ENCODE measurements around the gene STX16.

Gene STX16

DNA sequence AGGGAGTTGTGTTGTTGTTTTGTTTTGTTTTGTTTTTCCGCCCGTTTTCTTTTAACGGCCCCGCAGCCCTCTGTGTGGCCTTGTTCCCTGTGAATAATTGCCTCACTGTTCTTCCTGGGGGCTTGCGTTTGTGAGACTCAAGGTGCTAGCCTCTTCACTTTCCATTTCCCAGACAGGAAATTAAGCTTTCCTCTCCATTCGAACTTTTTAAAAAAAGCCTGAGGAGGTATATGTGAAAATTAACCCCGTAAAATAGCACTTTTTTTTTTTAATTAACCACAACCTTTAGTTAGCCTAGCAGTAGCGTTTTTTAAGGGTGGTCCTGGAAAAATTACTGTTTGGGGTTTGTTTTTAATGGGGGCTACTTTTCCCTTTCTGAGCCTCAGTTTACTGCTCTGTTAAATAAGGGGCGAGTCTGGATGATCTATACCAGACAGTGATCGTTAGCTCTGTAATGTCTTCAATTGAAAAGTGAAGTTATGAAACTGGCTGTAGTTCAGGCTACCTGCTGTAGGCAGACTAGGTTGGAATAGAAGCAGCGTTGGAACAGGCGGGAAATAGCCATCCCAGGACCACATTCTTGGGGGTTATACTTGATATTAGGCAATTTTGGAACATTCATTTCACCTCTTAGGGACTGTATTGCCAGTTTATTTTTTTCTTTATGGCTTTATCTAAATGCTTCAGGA lies 1.7 kb downstream of the STX16 start:
- peak; percentile 30 for DNase-seq (ENCODE audit: low read depth)

DNA sequence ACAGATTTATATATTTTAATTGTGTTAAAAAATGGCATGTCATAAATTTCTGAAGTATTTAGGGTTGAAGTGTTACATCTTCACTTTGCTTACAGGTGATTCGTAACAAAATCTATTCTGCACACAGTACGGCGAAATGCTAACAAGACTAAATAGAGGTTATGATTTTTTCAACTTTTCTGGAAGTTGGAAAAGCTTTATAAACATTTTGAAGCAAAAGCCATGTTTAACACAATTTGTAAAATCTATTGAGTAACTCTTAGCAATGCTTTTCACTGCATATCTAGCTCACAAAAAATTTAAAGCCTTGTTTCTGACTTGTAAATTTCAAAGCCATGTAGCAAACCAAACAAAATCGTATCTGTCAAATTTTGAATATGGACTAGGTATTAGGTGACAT lies 3.3 kb downstream of the STX16 start:
- DNase-seq (ENCODE audit: low read depth): no peak

DNA sequence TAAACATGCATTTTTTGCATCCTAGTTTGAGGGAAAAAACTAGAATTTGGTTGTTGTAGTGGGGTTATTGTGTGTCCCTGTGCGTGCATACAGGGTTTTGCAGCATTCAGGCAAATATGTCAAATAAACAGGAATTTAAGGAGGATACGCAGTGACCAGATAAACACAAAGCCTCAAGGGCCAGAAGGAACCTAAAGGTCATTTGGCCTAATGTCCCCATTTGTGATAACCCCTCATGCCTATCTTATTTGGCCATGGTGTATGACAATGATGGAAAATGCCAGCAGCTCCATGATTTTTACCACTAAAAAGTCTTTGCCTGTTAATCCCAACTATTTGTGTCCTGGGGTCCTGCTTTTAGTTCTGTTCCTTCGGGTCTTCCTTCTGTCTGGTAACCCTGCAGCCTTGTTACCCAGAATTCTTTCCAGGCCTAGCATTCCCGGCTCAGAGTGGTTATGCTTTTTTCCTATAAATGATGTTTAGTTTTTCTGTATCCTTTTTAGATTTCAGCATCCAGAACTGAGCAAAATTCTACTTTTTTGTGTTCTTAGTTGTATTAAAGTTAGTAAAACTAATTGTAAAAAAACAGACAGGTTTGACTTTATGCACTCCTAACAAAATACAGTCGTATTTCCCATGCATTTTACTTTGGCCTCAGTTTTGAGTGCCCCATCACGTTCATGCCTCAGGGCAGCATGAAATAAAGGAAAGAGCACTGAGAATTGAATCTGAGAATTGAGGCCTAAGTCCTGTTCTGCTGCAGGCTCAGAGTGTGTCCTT lies 4.4 kb downstream of the STX16 start:
- no peak for DNase-seq (ENCODE audit: low read depth)

DNA sequence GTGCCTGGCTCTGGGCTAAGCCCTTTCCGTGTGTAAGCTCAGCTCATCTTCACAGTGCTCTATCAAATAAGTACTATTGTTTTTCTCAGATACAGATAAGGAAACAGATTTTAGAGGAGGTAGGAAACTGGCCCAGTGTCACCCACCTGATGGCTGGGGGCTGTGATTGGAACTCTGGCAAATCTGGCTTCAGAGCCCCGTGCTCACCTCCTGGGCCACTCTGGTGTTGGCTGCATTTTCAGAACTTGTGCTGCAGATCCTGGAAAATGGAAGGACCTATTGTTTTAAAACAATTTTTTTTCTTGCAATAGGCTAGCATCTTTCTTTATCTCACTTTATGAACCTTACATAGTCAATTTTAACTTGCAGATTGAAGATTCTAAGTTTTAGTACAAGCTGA lies 5.7 kb downstream of the STX16 start:
- no peak for DNase-seq (ENCODE audit: low read depth)

DNA sequence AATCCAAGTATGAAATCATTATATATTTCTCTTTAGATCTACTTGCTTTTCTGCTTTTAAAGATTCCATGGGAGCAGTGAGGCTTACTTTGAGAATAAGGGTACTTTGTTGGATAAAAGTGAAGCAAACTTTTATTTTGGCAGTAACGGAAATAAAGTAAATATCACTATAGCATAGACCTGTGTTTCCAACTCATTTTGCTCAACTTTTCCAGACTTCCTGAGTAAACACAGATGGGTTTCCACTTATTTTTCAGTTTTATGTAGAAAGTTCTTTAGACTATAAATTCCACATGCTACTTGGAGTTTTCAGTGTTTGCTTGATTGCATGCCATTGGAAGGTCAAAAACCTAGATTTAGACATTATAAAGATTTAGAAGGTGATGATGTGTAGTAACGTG lies 6.2 kb downstream of the STX16 start:
- DNase-seq (ENCODE audit: low read depth): no peak

DNA sequence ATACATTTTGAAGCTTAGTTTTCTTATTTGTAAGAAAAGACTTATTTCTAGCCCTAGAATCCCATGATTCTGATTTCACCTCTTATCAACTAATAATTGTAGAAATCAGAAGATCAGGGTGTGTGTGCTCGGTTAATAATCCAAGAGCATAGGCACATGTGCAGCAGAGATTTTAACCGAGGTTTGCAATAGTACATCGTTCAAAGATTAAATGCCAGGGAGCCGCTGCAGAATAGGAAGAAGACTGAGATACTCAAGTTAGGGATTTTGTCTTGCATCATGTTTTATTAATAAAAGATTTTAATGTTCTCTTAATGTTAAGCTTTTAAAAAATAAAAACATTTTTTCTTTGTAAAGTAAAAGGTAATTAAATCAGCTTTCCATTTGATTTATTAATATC lies 6.9 kb downstream of the STX16 start:
- DNase-seq (ENCODE audit: low read depth): no peak

DNA sequence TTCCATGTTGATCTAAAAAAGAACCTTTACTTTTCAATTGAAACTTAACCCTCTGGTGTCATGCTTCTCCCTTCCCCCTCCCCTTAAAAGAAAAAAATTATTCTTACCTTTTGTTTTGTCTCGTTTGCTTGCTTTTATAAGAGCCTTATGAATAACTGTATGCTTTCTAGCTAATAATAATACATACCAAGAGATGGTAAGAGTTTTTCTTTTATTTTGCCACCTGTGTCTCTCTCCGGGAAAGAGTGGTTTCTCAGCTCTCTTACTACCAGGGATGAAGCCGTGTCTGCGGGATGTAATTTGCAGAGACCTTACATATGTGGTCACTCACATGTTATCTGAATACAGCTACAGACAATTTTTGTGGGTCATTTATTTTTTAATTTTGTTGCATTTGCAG lies 7.7 kb downstream of the STX16 start:
- no peak for DNase-seq (ENCODE audit: low read depth)

DNA sequence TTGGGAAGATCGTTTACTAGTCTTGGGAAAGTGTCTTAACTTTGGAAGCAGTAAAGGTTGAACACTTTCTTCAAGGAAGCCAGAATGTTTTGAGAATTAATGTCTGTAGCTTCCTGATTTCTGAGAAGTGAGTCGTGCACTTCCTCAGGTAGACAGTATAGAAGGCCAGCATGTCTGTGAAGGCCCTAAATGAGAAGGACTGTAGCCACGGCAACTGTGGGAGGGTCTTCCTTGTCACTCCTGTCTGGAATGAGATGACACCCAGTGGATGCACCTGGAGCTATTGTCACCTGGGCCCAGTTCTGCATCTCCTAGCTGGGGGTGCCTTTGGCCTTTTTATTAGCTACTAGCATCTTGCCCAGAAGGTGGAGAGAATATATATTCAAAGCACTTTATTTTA lies 8.8 kb downstream of the STX16 start:
- DNase-seq (ENCODE audit: low read depth): no peak

DNA sequence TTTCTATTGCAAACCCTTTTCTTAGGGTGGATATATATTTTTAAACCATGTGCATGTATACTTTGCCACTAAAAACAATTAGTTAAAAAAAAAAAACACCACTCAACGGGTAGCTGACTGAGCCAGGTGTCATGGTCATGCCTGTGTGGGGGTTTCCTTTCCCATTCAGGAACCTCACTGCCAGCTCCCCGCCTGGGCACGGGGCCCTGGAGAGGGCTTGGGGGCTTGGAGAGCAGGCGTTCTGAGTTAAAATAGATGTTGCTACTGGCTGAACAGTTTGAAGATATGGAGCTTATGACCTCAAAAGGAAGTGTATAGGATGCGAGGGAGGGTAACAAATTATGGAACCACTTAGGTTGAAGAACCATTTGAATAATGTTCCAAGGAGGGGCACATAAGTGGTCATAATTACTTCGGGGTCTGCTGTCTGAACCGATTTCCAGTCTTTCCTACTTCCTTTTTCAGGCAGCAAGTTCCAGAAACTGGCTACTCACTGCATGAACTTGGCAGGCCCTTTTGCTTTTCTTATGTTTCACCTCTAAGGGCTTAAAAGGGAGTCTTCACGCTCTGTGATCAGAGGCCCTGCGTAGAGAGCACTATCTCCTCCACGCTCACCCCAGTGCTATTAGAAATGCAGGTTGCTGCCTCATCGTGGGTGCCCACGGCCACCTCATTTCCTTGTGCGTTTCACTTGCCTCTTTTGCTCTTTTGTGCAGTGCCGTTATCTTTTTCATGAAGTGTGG lies 9.9 kb downstream of the STX16 start:
- no peak for DNase-seq (ENCODE audit: low read depth)

DNA sequence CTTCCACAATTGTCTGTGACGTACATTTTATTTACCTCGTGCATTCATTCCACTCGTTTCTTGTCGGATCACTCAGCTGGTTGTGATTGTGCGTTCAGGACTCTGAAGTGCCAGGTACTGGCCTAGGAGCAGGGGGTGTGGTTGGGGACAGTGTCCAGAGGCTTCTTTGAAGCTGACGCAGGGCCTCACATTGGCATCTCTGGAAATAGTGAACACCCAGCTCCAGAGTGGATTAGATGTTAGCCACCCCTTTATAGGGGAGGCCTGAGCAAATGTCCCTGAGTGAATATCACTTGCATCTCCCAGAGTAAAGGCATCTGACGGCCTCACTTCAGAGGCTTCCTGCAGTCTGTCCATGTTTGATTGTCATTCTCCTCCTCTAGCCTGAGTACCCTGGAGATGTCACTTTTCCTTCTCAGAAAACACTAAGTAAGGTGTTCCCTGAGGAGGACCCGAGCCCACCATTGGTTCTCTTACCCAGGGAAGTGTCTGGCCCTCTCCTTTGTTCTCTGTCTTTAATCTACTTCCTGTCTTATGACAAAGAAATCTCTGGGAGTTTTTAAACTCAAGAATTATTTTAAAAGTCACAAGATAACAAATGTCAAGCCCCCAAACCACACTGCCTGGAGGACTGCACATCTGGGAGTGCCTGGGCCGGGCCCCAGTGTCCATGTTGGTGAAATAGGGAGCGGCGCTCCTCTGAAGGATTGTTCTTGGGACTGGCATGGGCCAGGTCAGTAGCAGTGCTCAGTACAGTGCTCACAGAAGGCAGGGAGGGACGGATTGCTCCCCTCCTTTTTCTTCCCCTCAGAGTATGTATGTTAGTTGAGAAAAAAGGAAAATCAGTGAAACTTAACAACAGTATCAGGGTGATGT lies 10.8 kb downstream of the STX16 start:
- DNase-seq (ENCODE audit: low read depth): no peak

DNA sequence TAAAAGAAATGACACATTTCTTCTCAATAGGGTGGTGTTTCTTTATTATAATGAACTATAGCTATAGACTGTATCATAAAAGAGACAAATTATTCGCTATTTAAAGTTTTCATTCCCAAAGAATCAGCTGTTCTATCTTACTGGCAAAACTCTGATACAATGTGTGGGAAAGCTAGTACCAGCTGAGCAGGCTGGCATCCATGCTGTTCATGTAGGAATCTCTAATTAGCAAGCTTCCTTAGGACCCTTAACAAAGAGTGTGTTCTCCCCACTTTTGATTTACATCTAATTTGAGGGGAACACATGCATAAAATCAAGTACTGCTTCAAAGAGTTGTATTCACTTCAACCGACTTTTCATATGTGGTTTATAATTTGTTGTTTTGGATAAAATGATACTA lies 13.2 kb downstream of the STX16 start:
- no peak for DNase-seq (ENCODE audit: low read depth)

DNA sequence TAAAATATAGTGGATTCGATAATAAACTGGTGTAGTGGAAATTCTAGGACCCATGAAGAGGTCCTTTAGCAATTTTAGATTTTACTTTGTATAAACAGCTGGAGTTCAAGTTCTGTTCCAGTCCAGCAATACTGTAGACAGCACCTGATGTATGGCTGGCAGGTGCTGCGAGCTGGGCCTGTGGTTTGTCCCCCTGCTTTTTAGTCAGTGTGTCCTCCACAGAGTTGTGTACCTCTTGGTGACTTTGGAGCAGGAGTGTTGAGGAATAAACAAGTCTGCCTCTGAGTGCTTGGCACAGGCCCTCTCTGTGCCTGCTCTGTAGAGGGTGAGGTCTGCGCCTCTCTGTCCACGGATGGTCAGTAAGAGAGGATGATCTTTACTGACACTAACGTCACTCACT lies 13.8 kb downstream of the STX16 start:
- no peak for DNase-seq (ENCODE audit: low read depth)

DNA sequence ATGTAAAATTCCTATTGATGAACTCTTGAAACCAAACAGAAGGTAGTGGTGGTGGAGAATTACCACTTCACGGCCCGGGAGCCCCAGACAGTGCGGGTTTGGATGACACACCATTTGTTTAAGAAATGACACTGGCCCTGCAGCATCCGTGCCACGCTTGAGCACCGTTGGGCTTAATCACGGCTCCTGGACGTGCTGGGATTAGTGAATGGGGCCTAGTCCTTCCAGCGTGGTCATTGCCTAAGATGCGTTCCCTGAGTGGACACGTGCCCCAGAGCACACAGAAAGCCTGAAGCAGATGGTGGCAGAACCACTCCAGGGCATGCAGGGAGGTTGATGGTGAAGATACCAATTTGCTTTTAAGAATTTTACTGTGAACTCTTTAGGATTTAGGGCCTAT lies 14.5 kb downstream of the STX16 start:
- peak; percentile 42 for DNase-seq (ENCODE audit: low read depth)

DNA sequence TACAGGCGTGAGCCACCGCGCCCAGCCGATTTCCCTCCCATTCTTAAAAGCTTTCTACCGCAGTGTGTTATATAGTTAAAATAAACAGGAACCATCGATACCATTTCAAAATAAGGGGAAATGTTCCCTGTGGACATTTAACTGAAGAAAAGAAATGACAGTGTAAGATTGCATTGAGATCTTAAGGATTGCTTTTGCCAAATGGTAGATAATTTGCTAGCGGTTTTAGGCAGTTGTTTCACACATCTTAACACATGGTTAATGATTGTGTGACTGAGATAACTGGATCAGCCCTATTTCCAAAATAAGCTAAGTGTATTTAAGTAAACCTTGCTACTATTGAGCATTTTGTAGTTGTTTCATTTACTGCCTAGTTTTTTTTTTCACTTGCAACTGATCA lies 15.6 kb downstream of the STX16 start:
- DNase-seq (ENCODE audit: low read depth): no peak

DNA sequence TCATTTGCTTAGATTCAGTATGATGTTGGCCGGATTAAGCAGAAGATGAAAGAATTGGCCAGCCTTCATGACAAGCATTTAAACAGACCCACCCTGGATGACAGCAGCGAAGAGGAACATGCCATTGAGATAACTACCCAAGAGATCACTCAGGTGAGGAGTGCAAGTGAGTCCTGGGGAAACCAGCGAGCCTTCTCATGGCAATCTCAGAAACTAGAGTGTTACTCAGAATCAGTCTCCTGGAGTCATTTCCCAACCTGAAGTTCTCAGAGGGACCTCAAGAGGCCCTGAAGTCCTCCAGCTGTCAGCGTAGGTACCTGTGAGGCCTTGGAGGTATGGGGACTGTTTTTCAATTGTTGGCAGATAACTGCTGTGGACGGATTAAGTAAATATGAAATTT lies 16.9 kb downstream of the STX16 start:
- DNase-seq (ENCODE audit: low read depth): no peak

DNA sequence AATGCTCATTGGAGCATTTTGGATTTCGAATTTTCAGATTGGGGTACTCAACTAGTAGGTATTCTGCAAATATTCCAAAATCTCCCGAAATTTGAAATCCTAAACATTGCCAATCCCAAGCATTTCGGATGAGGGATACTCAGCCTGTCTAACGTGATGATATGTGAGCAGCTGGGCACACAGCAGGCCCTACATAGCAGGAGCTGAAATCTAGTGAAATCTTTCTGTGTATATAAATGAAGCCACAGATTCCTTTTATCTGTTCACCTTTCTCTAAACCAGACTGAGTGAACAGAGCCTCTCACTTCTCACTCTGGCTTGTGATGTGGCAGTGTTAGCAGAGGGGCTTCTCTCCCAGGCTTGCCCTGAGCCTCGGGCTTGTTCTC lies 17.8 kb downstream of the STX16 start:
- no peak for DNase-seq (ENCODE audit: low read depth)

DNA sequence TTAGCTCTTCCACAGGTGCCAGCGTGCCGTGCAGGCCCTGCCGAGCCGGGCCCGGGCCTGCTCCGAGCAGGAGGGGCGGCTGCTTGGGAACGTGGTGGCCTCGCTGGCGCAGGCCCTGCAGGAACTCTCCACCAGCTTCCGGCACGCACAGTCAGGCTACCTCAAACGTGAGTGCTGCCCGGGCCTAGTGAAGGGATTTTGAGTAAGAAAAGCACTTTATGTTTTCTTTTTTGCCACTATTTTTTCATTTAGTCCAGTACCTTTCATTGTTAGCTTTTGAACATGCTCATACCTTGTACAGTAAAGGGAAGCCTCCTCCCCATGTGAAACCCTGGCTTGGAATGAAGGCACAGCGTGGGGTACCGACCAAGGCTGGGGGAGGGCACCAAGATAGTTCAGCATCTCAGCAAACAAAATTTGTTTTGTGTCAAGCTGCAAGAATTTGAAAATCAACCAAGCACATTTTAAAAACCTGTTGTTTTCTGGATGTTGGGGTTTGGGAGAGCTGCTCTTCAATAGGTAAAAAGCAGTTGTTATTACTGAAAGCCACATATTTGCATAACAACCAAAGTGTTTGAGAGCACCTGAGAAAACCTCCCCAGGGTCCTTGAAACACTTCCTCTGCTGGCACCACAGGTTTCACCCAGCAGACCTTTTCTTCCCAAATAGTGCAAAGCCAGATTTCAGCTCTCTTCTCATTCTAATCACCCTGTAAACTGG lies 18.4 kb downstream of the STX16 start:
- DNase-seq (ENCODE audit: low read depth): no peak

DNA sequence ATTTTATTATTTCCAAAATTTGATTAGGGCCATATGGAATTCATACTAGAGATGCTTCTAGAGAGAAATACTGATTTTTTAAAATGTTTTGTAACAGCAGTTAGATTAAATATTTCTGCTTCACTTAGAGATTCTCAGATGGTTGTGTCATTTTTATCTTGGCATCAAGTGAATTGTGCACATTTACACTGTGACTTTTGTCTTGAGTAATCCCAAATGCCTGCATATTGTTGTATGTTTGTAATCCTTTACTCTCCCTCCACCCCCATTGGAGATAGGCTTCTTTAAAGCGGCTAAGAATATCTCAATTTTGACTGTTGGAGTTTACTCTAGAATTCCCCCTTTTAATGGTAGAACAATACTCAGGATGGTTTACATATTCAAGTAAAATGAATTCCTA lies 19.0 kb downstream of the STX16 start:
- DNase-seq (ENCODE audit: low read depth): no peak

DNA sequence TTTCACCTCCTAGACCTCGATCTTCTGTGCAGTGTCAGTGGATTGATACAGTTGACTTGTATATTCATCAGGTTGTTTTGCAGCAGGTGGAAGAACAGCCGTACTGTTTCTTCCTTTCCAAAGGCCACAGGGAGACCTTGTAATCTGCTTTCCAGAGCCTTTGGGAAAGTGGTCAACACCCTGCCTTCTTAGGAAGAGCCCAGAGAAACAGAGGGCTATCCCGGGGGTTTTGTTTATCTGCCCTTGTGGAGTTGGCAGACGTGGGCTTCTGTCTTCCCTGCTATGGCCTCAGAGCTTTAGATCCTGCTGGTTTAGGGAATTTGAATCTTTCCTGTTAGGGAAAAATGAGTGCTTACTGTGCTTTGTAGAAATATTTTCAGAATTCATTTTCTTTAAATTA lies 19.6 kb downstream of the STX16 start:
- no peak for DNase-seq (ENCODE audit: low read depth)

DNA sequence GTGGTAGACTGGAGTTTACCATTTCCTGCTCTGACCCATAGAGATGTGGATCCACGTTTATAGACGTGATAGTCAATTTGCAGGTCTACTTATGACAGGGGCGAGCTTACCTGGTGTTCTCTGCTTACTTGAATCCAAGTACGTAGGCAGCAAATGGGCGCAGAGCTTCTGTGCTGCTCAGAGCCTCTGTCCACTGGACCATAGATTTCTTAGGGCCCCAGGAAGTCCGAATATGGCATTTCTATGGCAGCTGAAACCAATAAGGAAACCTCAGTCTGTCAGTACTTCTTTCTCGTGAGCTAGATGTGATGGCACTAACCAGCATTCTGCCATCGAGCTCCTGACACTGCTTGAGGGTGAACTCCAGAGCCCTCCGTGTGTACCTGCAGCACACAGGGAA lies 22.0 kb downstream of the STX16 start:
- no peak for DNase-seq (ENCODE audit: low read depth)

DNA sequence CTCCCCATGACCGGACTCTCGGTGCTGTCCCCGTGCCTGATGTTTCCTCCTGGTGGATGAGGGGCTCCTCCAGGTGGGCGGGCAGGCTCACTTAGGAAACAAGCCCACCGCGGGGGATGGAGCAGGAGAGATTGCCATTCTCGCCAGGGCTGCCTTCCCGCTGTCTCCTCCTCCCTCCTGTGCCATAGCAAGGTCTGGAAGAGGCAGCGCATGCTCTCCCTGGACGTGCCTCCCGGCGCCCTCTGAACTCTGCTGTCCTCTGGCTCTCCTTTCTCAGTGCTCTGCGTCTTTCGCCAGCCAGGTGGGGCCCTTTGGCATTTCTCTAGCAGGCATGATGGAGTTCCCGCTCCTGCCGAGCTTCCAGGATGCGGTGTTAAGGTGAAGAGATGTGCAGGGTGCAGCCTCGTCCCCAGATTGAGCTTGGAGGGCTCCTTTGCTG lies 24.1 kb downstream of the STX16 start:
- no peak for DNase-seq (ENCODE audit: low read depth)

DNA sequence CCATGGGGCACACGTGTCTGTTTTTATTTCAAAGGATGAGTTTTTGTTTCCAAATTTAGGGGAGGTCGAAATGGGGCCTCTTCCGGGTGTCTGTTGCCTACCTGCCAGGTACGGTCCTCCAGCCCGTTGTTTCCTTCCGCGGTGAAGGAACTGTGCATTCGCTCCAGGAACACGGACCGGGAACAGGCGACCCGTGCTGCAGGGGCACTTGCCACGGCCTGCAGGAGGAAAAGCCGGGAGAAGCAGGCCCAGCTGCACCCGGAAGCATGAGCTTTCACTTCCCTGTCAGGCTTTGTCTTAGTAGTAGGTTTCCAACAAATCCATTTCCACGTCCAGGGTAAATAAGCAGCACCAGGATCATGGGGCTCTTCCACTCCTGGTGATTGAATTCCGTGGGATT lies 24.6 kb downstream of the STX16 start:
- no peak for DNase-seq (ENCODE audit: low read depth)
